Activated naive CD8-positive, alpha-beta T cell treated with anti-CD3 and anti-CD28 coated beads for 36 hours (primary cell): ENCODE measurements around the gene ANKRD13D. TPM values are rescaled to one million over a fixed set of nuclear protein-coding genes. Genes with fewer than 3 reads are reported as not detected.

ENCODE experiments used
- DNase-seq: peaks from one replicate; pipeline ENCODE4 v3.0.0; 2021
- H3K27ac Mint-ChIP-seq: one replicate; pipeline ENCODE4 v1.8.0; 2022; ENCODE audit warnings: mild to moderate bottlenecking, moderate library complexity, mixed read lengths
- H3K27me3 Mint-ChIP-seq: one replicate; pipeline ENCODE4 v1.8.0; 2022; ENCODE audit warnings: mild to moderate bottlenecking, mixed read lengths
- H3K36me3 Mint-ChIP-seq: one replicate; pipeline ENCODE4 v1.8.0; 2021; ENCODE audit warnings: mild to moderate bottlenecking, mixed read lengths
- H3K4me1 Mint-ChIP-seq: one replicate; pipeline ENCODE4 v1.8.0; 2021; ENCODE audit warnings: mixed read lengths
- H3K4me3 Mint-ChIP-seq: one replicate; pipeline ENCODE4 v1.8.0; 2022; ENCODE audit warnings: mild to moderate bottlenecking, moderate library complexity, mixed read lengths
- H3K9me3 Mint-ChIP-seq: one replicate; pipeline ENCODE4 v1.8.0; 2022; ENCODE audit warnings: mixed read lengths
- total RNA-seq, 2 experiments: library from RNA; stranded (reverse); gene quantifications; one replicate each; pipeline ENCODE4 v1.2.3, GENCODE V29; 2021

Gene ANKRD13D
- total RNA-seq, 2 experiments from 2014 or later: 52.0 to 55.7 TPM

DNA sequence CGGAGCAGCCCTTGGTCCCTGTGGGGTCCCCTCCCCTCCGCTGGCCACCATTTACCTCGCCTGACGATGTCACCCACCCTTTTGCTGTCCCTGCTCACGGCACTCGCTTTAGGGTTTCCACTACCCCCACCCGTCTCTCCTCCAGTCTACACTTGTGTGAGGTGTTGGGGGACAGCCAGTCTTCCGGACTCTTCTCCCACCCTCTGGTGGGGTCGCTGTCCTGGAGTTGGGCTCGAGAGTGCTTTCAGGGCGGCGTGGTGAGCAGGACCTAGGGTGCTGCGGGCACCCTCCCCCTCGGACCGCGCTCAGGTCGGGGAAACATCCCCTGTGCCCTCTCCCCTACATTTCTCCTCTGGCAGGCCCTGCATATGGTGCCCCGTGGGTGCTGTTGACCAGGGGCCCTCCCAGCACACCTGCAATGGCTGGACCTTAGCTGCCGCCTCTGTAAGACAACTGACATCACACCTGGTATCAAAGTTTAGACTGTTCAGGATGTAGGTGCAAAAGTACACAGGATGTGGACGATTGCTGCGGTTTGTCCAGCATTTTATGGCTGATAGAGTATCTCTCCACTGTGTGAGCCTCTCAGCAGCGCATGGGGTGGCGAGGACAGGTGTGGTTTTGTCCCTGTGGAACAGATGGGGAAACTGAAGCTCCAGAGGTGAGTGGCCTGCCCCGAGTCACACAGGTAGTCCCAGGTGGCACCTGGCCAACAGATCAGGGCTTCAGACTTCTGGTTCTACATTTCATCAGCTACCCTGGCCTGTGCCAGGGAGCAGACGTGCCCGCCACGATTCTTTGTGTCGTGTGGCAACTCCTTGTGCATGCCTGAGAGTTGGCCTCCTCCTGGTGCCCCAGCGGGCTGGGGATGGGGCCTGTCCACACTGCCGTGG, 21.7 kb upstream of the ANKRD13D start:
- no peak for DNase-seq
- Mint-ChIP-seq H3K4me3 (peak overlapping the region; percentile 92), H3K9me3 (no peaks in the 10 kb centered on the region), H3K27ac (peak overlapping the region; percentile 99), H3K27me3 (no peaks in the 10 kb centered on the region), H3K36me3 (peaks cover 42% of the 10 kb centered on the region), H3K4me1 (peaks cover 69% of the 10 kb centered on the region)

DNA sequence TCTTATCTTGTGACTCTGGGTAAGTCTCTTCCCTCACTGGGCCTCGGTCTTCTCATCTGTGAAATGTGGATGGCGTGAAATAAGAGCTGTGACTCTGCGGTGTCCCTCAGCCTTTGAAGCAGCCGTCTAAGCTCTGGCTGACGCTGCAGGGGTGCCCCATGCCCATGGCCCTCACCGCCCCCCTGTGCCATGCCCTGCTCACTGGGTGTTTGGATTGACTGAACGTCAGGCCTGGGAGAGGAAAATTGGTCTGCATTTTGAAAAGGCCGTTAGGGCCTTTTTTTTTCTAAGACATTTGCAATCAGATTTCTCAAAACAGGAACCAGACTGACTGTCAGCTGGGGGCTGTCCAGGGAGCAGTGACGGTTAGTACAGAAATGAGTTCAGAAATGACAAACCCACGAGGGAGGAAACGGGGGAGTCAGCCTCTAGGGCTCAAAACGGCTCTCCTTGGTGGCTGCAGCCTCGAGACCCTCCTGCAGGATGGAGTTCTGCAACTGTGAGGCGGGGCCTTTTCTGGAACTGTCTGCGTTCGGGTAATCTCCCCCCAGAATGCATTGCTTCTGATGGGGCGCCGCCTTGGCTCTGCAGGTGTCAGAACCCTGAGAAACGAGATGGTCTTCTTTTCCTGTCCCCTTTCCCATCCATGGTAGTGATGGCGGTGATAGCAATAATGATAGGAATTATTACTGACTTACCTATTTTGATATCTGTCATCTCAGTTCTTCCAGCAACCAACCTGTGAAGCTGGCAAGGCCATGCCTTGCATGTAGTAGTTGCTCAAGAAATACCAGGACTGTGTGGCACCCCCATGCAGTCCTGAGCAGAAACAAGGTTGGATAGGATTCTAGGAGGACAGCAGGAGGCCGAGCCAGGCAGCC, 20.8 kb upstream of the ANKRD13D start:
- Mint-ChIP-seq H3K27me3 (no peaks in the 10 kb centered on the region), H3K27ac (peak overlapping the region; percentile 99), H3K4me3 (peak overlapping the region; percentile 92), H3K36me3 (peaks cover 44% of the 10 kb centered on the region), H3K9me3 (no peaks in the 10 kb centered on the region), H3K4me1 (peaks cover 69% of the 10 kb centered on the region)
- peak; percentile 80 for DNase-seq

DNA sequence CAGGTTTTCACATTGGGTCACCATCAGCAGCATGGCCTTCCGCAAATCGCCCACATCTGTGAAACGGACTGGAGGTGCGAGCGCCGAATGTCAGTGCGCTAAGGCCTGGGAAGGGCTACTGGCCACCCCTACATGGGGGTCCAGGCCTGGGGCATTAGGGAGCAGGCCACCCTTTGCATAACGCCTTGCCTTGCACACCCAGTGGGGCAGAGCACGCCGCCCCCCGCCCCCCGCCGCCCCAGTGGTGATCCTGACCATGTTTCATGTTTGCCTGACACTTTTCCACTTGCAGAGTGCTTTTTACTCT, 20.2 kb upstream of the ANKRD13D start:
- no peaks in the 10 kb centered on the region for H3K27me3 Mint-ChIP-seq
- no peaks in the 10 kb centered on the region for H3K9me3 Mint-ChIP-seq
- peak overlapping the region; percentile 92 for H3K4me3 Mint-ChIP-seq
- H3K36me3 Mint-ChIP-seq: peaks cover 44% of the 10 kb centered on the region
- DNase-seq: no peak
- peak overlapping the region; percentile 99 for H3K27ac Mint-ChIP-seq
- H3K4me1 Mint-ChIP-seq: peaks cover 69% of the 10 kb centered on the region

DNA sequence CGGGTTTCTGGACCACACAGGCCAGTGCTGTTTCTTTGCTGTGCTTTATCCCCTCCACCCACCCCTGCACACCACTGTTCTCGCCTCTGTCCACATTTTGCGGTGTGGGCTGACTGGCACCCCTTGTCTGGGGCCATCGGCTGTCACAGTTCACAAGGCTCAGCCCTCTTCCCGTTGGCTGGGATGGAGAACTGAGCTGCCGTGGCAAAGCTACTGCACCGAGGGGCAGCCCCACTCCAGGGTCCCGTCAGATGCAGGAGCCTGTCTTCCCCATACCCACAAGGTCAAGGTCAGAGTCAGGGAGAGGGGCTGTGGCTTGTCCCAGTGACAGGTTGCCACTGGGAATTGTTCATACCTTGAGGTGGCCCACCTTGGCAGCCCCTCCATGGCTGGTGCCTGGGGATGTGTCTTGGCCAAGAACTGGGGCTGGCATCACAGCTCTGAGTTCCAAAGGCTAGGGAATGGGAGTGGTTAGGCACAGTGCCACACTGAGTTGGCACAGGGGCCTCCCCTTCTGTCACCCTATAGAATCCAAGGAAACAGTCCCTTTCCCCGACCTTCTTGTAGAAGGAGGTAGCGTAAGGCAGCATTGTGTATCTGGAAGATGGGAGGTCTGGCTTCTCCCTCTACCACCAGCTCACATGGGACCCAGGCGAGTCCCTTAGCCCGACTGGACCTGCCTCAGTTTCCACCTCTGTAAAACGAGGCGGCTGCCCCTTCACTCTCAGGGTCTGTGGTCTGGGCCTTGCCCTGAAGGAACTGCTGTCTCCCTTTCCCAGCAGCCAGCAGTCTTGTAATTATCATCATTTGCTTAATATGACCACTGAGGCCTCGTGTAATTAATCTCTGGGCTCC, 19.5 kb upstream of the ANKRD13D start:
- peak overlapping the region; percentile 92 for H3K4me3 Mint-ChIP-seq
- H3K9me3 Mint-ChIP-seq: no peaks in the 10 kb centered on the region
- H3K27ac Mint-ChIP-seq: peak overlapping the region; percentile 99
- H3K27me3 Mint-ChIP-seq: no peaks in the 10 kb centered on the region
- peaks cover 67% of the 10 kb centered on the region for H3K4me1 Mint-ChIP-seq
- H3K36me3 Mint-ChIP-seq: peaks cover 49% of the 10 kb centered on the region
- no peak for DNase-seq

DNA sequence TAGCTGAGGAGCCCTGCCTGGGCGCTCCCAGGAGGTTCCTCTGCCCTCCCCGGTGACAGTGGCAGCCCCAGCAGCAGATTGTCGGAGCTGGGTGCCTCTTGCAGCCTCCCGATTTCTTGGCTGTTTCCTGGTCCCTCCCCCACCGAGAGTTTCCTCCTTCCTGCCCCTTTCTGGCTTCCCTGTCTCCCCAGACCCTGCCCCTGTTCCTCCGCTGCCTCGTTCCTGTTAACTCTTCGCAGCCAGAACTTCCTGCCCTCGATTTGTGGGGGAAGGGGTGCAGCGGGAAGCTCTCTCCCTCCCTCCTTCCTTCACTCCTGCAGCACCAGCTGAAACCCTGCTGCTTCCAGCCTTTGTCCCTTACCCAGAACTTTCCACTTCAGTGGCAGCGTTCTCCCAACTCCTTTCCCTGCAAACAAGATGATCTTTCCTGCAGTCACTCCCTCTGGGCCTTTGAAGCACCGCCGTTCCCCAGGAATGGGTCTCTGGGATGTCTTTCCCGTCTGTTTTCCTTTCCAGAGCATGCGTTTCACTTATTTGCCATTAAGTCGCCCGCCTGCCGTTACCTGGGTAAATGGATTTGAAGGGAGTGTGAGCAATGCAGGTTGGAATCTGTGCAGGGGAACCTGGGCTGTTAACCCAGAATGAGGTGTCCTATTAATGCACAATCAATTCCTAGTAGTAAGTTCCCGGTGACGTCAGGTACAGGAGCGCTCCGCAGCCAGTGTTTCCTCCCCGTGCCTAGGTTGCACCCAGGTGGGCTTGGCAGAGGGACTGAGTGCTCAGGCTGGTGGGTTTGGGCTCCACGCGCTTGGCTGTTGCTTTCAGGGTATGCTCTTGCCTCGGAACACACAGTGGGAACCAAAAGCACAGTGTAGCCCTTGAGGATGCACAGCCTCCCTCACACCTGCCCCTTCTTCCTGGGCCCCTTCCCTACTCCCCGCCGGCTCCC, 18.6 kb upstream of the ANKRD13D start:
- peak overlapping the region; percentile 92 for H3K4me3 Mint-ChIP-seq
- no peaks in the 10 kb centered on the region for H3K27me3 Mint-ChIP-seq
- peaks cover 66% of the 10 kb centered on the region for H3K4me1 Mint-ChIP-seq
- DNase-seq: no peak
- H3K9me3 Mint-ChIP-seq: no peaks in the 10 kb centered on the region
- peak overlapping the region; percentile 99 for H3K27ac Mint-ChIP-seq
- H3K36me3 Mint-ChIP-seq: peaks cover 53% of the 10 kb centered on the region

DNA sequence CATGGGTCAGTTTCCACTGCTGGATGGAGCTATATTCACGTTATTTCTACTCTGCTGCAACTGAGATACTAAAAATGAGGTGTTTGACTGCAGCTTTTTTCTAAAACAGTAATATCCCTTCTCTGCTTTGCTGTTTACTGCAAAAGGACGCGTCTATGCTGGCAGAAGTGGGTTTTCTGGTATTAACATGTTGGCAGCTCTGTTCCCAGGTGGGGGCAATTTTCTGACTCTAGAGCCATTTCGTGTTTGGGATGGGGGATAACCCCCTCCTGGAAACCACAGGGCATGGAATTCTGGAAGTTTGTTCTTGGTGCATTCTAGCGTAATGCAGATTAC, 17.9 kb upstream of the ANKRD13D start:
- peak overlapping the region; percentile 99 for H3K27ac Mint-ChIP-seq
- H3K4me1 Mint-ChIP-seq: peaks cover 66% of the 10 kb centered on the region
- H3K4me3 Mint-ChIP-seq: peak overlapping the region; percentile 92
- H3K9me3 Mint-ChIP-seq: no peaks in the 10 kb centered on the region
- H3K36me3 Mint-ChIP-seq: peaks cover 58% of the 10 kb centered on the region
- no peaks in the 10 kb centered on the region for H3K27me3 Mint-ChIP-seq
- DNase-seq: no peak

DNA sequence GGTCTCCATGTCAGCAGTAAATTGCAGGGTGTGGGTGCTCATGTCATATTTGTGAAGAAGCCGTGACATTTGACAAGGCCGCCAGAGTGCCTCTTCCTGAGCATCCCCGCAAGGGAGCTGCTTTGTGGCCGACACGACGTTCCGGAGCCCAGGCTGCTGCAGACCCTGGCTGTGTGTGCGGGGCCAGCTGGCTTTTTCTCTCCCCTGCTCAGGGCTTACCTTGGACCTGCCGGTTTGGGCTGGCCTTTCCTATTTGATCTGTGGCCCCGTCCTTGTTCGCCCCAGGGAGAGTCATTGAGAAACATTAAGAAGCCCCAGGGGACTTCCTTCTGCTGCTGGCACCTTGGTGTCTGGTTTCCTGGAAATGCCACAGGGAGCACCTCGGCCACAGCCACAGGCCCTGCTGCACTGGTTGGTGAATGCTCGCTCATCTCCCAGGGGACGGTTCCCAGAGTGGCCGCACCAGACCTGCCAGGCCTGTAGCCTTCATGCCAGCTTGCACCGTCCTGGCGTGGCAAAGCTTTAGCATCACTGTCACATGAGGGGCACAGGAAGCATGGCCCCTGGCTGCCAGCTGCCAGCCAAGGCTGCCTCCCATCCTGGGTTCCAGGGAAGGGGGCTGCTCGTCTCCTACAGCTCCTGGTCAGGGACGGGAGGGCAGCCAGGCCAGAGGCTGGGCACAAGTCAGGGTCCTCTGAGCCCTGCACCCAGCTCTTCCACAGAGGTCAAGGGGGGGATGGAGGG, 17.4 kb upstream of the ANKRD13D start:
- no peaks in the 10 kb centered on the region for H3K27me3 Mint-ChIP-seq
- peaks cover 61% of the 10 kb centered on the region for H3K36me3 Mint-ChIP-seq
- H3K4me1 Mint-ChIP-seq: peaks cover 71% of the 10 kb centered on the region
- no peaks in the 10 kb centered on the region for H3K9me3 Mint-ChIP-seq
- H3K4me3 Mint-ChIP-seq: peak overlapping the region; percentile 92
- peak overlapping the region; percentile 99 for H3K27ac Mint-ChIP-seq
- DNase-seq: peak; percentile 79

DNA sequence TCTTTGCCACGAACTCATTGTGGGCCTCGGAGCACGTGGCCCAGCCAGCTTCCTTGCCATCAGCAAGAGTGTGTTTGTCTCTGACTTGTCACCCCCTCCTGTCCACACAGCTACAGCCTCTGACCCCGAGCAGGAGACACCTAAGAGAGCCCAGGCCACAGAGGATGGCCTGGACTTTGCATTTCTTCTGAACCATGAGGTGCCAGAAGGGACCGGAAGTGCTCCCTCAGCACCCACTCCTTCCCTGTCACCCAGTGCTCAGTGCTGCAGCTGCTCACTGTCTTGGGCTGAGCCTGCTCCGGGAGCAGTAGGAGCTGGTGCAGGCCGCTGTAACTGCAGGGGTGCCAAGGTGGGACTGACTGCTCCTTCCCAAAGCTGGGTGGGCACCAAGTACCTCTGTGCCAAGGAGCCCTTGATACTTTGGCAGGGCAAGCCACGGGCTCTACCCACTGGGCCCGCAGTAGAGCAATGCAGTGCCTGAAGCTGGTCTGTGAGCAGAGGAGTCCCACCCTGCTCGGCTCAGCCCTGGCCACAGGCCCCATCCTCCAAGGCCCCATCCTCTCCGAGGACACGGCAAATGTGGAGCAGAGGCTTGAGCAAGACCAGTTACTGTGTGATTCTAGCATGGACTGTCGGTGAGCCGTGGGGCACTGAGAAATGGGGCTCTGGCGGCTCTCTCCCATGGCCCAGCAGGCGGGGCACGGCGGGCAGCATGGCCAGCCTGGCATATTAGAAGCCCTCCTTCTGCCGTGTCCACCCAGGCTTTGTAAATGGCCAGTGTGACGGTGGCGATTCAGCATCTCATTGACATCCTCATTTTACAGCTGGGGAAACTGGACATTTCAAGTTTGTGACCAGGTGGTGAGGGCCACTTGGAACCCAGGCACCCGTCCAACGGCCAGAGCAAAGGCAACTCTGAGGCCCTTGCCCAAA, 16.5 kb upstream of the ANKRD13D start:
- peak; percentile 54 for DNase-seq
- Mint-ChIP-seq H3K4me1 (peaks cover 75% of the 10 kb centered on the region), H3K27me3 (no peaks in the 10 kb centered on the region), H3K27ac (peak overlapping the region; percentile 99), H3K9me3 (no peaks in the 10 kb centered on the region), H3K36me3 (peaks cover 56% of the 10 kb centered on the region), H3K4me3 (peak overlapping the region; percentile 92)

DNA sequence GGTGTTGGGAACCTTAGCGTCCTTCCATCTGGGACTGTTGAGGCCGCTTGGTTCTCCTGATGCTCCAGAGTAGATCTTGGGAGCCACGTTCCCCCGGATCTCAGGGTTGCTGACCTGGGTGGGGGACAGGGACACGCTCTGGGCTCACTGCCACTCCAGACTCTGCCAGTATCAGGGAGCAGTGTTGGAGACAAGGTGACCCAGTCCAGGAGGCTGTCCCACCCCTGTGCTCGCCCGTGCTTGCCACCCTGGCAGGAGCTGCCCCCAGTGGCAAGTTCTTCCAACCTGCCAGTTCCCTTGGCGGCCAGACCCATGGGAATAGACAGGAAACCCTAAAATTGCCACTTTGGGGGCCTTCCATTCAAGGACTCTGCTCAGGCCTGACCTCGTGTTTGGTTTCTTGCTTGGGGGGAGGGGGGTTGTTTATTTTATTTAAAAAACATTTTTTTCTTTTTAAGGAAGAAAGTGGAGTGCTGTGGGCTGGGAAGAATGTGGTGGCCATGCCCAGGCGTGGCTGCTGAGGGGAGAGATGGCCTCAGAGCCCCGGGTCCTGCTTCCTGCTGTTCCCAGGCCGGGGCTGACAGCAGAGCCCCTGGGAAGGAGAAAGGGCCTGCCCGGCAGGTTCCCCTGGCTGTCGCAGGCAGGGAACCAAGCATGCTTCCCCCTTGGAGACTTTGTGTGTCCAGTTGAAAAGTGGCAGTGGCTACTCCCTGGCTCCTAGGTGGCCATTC, 15.7 kb upstream of the ANKRD13D start:
- Mint-ChIP-seq H3K36me3 (peaks cover 52% of the 10 kb centered on the region), H3K4me3 (peak overlapping the region; percentile 92), H3K4me1 (peaks cover 74% of the 10 kb centered on the region), H3K9me3 (no peaks in the 10 kb centered on the region), H3K27ac (peak overlapping the region; percentile 99), H3K27me3 (no peaks in the 10 kb centered on the region)
- no peak for DNase-seq

DNA sequence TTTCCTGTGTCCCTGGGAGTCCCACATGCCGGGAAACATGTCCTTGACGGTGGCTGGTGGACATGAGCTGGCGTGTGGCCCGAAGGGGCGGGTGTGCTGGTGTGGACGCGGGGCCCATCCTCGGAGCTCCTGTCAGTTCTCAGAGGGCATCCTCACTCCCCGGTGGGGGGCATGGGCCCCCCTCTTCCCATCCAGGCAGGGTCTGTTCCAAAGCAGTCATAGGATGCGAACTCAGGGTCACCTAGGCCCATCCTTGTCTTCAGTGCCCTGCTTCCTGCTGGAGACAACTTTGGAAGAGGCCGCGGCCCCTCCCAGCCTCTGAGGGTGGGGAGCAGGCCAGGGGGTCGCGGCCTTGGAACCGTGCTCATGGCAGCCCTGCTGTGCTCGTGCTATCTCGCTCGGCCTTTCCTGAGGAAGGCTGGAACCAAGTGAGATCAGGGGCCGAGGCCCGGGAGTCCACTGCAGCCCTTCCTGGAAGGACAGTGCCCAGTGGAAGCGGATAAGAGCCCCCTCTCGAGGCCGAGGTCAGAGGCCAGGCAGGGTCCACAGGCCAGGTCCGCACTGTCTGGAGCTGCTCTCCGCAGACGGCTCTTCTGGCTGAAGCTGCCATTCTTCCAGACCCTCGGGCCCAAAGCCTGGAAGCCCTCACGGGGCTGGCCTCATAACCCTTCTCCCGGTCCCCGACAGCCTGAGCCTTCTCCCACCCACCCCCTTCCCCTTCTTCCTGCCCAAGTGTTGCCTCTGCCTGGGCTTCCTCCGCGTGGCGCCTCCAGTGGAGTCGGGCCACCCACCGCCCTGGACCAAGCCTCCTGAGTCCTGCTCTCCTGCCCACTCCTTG, 14.1 kb upstream of the ANKRD13D start:
- peaks cover 51% of the 10 kb centered on the region for H3K36me3 Mint-ChIP-seq
- no peak for DNase-seq
- peak overlapping the region; percentile 66 for H3K4me3 Mint-ChIP-seq
- H3K27me3 Mint-ChIP-seq: no peaks in the 10 kb centered on the region
- peaks cover 73% of the 10 kb centered on the region for H3K4me1 Mint-ChIP-seq
- peak overlapping the region; percentile 99 for H3K27ac Mint-ChIP-seq
- H3K9me3 Mint-ChIP-seq: no peaks in the 10 kb centered on the region

DNA sequence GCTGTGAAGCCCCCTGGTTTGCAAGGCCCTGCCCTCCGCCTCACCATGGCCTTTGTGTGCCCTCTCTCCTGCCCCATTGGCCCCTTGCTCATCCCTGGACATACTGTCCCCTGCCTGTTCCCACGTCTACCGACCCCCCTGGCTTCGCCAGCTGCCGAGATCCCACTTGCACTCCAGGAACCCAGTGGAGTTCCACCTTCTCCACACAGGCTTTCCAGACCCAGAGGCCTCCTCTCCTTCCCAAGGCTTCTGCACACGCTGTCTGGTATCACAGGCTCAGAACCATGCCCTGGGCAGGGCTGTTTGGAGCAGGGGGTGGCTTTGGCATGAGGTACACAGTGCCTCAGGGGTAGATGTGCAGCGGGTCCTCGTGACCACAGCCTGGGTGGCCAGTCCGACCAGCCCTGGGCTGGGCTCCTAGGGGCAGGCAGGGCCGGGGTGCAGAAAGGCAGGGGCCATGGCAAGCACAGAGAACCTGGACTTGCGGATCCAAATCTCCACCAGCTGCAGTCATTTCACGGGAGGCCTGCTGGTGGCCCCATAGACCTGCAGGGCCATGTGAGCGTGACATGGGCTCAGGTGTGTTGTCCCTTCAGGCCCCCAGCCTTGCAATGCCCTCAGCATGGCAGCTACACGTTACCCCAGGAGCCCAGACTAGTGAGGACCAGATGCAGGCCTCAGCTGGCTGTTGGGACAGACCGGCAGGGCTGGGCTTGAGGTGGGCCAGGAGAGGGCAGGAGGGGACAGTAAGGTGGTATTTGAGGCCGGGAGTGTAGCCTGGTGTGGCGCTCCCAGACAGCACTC, 13.3 kb upstream of the ANKRD13D start:
- Mint-ChIP-seq H3K36me3 (peaks cover 46% of the 10 kb centered on the region), H3K4me3 (peak overlapping the region; percentile 66), H3K4me1 (peaks cover 65% of the 10 kb centered on the region), H3K27ac (peak overlapping the region; percentile 99), H3K27me3 (no peaks in the 10 kb centered on the region), H3K9me3 (no peaks in the 10 kb centered on the region)
- DNase-seq: peak; percentile 42
